Breast epithelium (tissue), 4 donors: ENCODE results near the gene SLC27A1. TPM values are rescaled to one million over a fixed set of nuclear protein-coding genes. Genes with fewer than 3 reads are reported as not detected.

Source experiments
- DNase-seq, 2 donors: peaks; one replicate each; pipeline ENCODE4 v3.0.0-alpha.2; 2019; ENCODE audit warnings: low spot score in 2 of 2
- H3K27ac ChIP-seq, 2 donors: fragments of 200-600 bp; sonication (generic) in 1 of 2; one replicate each; pipeline ENCODE4 v1.5.1; 2016 to 2019; ENCODE audit warnings: mild to moderate bottlenecking in 1 of 2
- H3K27me3 ChIP-seq, 2 donors: fragments of 200-600 bp; sonication (generic) in 1 of 2; one replicate each; pipeline versions ENCODE4 v1.5.1 to v1.6.0; 2017 to 2019; ENCODE audit warnings: control low read depth in 1 of 2, mild to moderate bottlenecking in 1 of 2
- H3K36me3 ChIP-seq: fragments of 200-600 bp; one replicate; pipeline ENCODE4 v1.5.1; 2019
- H3K4me1 ChIP-seq, 2 donors: fragments of 200-600 bp; sonication (generic); one replicate each; pipeline ENCODE4 v1.5.1; 2016 to 2019; ENCODE audit warnings: control low read depth in 1 of 2
- H3K4me3 ChIP-seq, 3 donors: fragments of 200-600 bp; sonication (generic); 1 replicate in 2 of 3; 2 replicates in 1 of 3; pipeline ENCODE4 v1.5.1; 2016 to 2019; ENCODE audit warnings: mild to moderate bottlenecking in 3 of 3, moderate library complexity in 2 of 3
- H3K9me3 ChIP-seq, 2 donors: fragments of 200-600 bp; sonication (generic) in 1 of 2; one replicate each; pipeline ENCODE4 v1.5.1; 2016 to 2019; ENCODE audit warnings: control low read depth in 1 of 2
- CTCF ChIP-seq, 3 donors: fragments of 450-650 bp; IDR thresholded peaks; one replicate each; pipeline ENCODE4 v1.5.1; 2016 to 2017; ENCODE audit warnings: antibody characterized with exemption in 3 of 3, mild to moderate bottlenecking in 3 of 3, moderate library complexity in 3 of 3
- POLR2A ChIP-seq: fragments of 450-650 bp; IDR thresholded peaks from one replicate; pipeline ENCODE4 v1.6.1; 2016; ENCODE audit warnings: antibody characterized with exemption, mild to moderate bottlenecking, moderate library complexity
- POLR2AphosphoS5 ChIP-seq, 3 donors: sonication (generic); formaldehyde crosslinking; IDR thresholded peaks; one replicate each; pipeline ENCODE4 v1.6.1; 2017; ENCODE audit warnings: antibody characterized with exemption in 3 of 3
- intact Hi-C: fragments of 100-400 bp; cut with DNase I; formaldehyde crosslinking; loops from one replicate; pipeline ENCODE4 v1.15.1; 2023; ENCODE audit warnings: low total_unique reads
- total RNA-seq, 3 donors: library from RNA; depleted of rRNA; stranded (reverse); fragments of >200 nt; gene quantifications; one replicate each; pipeline ENCODE4 v1.1.0, GENCODE V29; 2016

SLC27A1 gene
- total RNA-seq, 3 donors from 2014 or later, result 32.4 to 35.4 (median 34.8) TPM

- Histone ChIP-seq H3K27ac (no peak overlapping the region), H3K4me1 (no peaks in the 10 kb centered on the region), H3K36me3 (no peaks in the 10 kb centered on the region), H3K9me3 (no peaks in the 10 kb centered on the region), H3K27me3 (peaks cover 0 to 13% of the 10 kb centered on the region in 2 donors), H3K4me3 (no peak overlapping the region)
- DNase-seq, result no peak
- intact Hi-C loops, result no loop called here
- TF ChIP-seq POLR2A (no peak), CTCF (IDR thresholded peaks at IDR 0.05) (no peak), POLR2AphosphoS5 (IDR thresholded peaks at IDR 0.05) (no peak)
These were observed 19.9 kb upstream of the SLC27A1 start for GRCh38 chr19:17450264-17451075.

- Histone ChIP-seq H3K36me3 (no peaks in the 10 kb centered on the region), H3K27ac (no peak overlapping the region), H3K9me3 (no peaks in the 10 kb centered on the region), H3K4me3 (no peak overlapping the region), H3K27me3 (peaks cover 0 to 25% of the 10 kb centered on the region in 2 donors), H3K4me1 (no peaks in the 10 kb centered on the region)
- intact Hi-C loops, result no loop called here
- TF ChIP-seq POLR2A (no peak), CTCF (IDR thresholded peaks at IDR 0.05) (no peak), POLR2AphosphoS5 (IDR thresholded peaks at IDR 0.05) (no peak)
- no peak for DNase-seq
These were observed 18.5 kb upstream of the SLC27A1 start for GRCh38 chr19:17451820-17452219.

- intact Hi-C loops, result no loop called here
- Histone ChIP-seq H3K27me3 (peaks cover 0 to 25% of the 10 kb centered on the region in 2 donors), H3K36me3 (no peaks in the 10 kb centered on the region), H3K9me3 (no peaks in the 10 kb centered on the region), H3K27ac (no peak overlapping the region), H3K4me3 (no peak overlapping the region), H3K4me1 (no peaks in the 10 kb centered on the region)
- DNase-seq, result no peak
- no peak for TF ChIP-seq POLR2A
- no peak for TF ChIP-seq POLR2AphosphoS5 (IDR thresholded peaks at IDR 0.05)
- no peak for TF ChIP-seq CTCF (IDR thresholded peaks at IDR 0.05)
These were observed 15.7 kb upstream of the SLC27A1 start for GRCh38 chr19:17454576-17455071.

- TF ChIP-seq POLR2AphosphoS5 (IDR thresholded peaks at IDR 0.05), result no peak
- no peak for TF ChIP-seq CTCF (IDR thresholded peaks at IDR 0.05)
- TF ChIP-seq POLR2A, result no peak
These were observed 14.8 kb upstream of the SLC27A1 start for GRCh38 chr19:17455308-17456123.

More at GRCh38 chr19:17455308-17456123, 14.8 kb upstream of the SLC27A1 start:
- H3K4me3 ChIP-seq, result peak overlapping the region in 2 of 3 donors; percentile 10 to 21
- intact Hi-C loops, result no loop called here
- no peak for DNase-seq
- H3K36me3 ChIP-seq, result no peaks in the 10 kb centered on the region
- no peaks in the 10 kb centered on the region for H3K9me3 ChIP-seq
- H3K4me1 ChIP-seq, result no peaks in the 10 kb centered on the region
- no peak overlapping the region for H3K27ac ChIP-seq
- H3K27me3 ChIP-seq, result peaks cover 0 to 25% of the 10 kb centered on the region in 2 donors
